ENCODE results near the gene SNF8.

Gene SNF8

DNA sequence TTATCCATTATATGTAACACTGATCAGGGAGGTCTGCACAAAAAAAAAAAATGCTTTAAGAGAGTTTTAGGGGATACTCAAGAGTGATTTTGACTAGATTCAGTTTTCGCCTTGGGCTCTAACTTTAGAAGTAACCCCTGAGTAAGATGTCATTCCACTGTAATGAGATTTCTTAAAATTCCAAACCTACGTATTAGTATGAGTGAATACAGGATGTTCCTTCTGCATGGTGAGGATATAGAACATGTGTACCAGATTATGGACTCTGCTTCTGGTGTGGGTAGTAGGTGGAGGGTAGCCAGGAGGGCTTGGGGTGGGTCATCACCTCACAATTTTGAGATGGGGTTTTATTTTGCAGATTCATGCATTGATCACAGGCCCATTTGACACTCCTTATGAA is 32.2 kb downstream of the SNF8 start:
- peaks cover 83% of the 10 kb centered on the region for H3K4me1 Mint-ChIP-seq (ENCODE audit: low read depth)
- H3K27me3 Mint-ChIP-seq = no peaks in the 10 kb centered on the region
- peak overlapping the region; percentile 91 for H3K4me3 Mint-ChIP-seq
- H3K9me3 Mint-ChIP-seq = no peaks in the 10 kb centered on the region
- peaks cover 88% of the 10 kb centered on the region for H3K36me3 Mint-ChIP-seq (ENCODE audit: low read depth)
- H3K27ac Mint-ChIP-seq = peak overlapping the region; percentile 95
- no peak for DNase-seq

GRCh38 chr17:48910370-48910769 is 34.3 kb downstream of the SNF8 start:
- H3K36me3 Mint-ChIP-seq (ENCODE audit: low read depth) = peaks cover 69% of the 10 kb centered on the region
- peak overlapping the region; percentile 95 for H3K27ac Mint-ChIP-seq

GRCh38 chr17:48909783-48910182 is 34.9 kb downstream of the SNF8 start:
- Mint-ChIP-seq H3K36me3 (ENCODE audit: low read depth) (peaks cover 63% of the 10 kb centered on the region), H3K9me3 (no peaks in the 10 kb centered on the region), H3K4me3 (peak overlapping the region; percentile 91), H3K27ac (peak overlapping the region; percentile 95), H3K4me1 (ENCODE audit: low read depth) (peaks cover 65% of the 10 kb centered on the region), H3K27me3 (no peaks in the 10 kb centered on the region)
- DNase-seq = no peak

More at GRCh38 chr17:48910370-48910769, 34.3 kb downstream of the SNF8 start:
- H3K4me1 Mint-ChIP-seq (ENCODE audit: low read depth) = peaks cover 69% of the 10 kb centered on the region
- DNase-seq = no peak
- no peaks in the 10 kb centered on the region for H3K27me3 Mint-ChIP-seq
- H3K9me3 Mint-ChIP-seq = no peaks in the 10 kb centered on the region
- peak overlapping the region; percentile 91 for H3K4me3 Mint-ChIP-seq

DNA sequence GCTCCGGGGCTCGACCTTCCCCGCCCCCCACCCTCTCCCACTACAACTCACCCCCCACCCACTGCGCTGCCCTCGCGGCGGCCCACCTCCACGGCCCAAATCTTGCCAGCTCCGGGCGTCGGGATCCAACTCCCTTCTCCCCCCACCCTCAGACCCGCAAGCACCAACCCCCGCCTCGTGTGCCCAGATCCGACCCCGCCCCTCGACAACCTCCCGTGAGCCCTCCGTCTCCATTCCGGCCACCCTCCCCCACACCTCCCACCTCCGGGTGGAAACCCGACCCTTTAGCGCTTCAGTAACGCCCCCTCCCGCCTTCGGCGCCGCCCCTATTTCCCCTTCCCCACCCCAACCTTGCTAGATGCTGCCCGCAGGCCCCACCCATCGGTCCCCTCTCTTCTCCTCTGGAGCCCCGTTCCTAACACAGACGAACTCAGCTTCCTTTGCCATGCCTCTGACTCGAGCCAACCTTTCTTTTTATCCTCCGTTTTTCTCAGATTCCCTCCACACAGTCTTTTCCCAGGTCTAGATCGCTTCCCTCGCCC is 35.7 kb downstream of the SNF8 start:
- H3K9me3 Mint-ChIP-seq = no peaks in the 10 kb centered on the region
- H3K4me3 Mint-ChIP-seq = peak overlapping the region; percentile 91
- H3K36me3 Mint-ChIP-seq (ENCODE audit: low read depth) = peaks cover 54% of the 10 kb centered on the region
- H3K27me3 Mint-ChIP-seq = no peaks in the 10 kb centered on the region
- H3K27ac Mint-ChIP-seq = peak overlapping the region; percentile 95
- peak; percentile 93 for DNase-seq
- H3K4me1 Mint-ChIP-seq (ENCODE audit: low read depth) = peaks cover 56% of the 10 kb centered on the region

- peaks cover 50% of the 10 kb centered on the region for H3K4me1 Mint-ChIP-seq (ENCODE audit: low read depth)
- peak within 1 kb of the TSS; percentile 91 for H3K4me3 Mint-ChIP-seq
- no peaks in the 10 kb centered on the region for H3K27me3 Mint-ChIP-seq
- H3K27ac Mint-ChIP-seq = peak within 1 kb of the TSS; percentile 95
- H3K9me3 Mint-ChIP-seq = no peaks in the 10 kb centered on the region
- peaks cover 47% of the 10 kb centered on the region for H3K36me3 Mint-ChIP-seq (ENCODE audit: low read depth)
- DNase-seq = peak; percentile 93
Observed at GRCh38 chr17:48908047-48908843, 36.4 kb downstream of the SNF8 start, which contains the start of gene UBE2Z. Gene UBE2Z, plus strand, starts transcription at chr17:48908407. Its CDS starts 97 bp downstream, at chr17:48908504.

DNA sequence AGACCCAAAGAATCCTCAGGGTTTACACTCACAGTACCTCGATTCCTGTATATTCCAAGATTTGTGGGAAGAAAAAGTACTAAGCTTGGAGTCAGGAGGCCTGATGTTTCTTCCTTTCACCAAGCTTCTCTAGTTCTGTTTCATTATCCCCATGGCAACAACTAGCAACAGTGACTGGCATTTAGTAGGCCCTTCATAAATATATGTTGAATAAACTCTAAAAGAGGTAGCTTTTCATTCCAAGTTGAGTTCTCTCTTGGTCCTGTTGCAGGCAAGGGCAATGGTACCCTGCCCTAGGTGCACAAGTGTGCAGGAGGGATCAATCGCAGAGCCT is 37.0 kb downstream of the SNF8 start:
- Mint-ChIP-seq H3K4me1 (ENCODE audit: low read depth) (peaks cover 44% of the 10 kb centered on the region), H3K27me3 (no peaks in the 10 kb centered on the region), H3K36me3 (ENCODE audit: low read depth) (peaks cover 42% of the 10 kb centered on the region), H3K27ac (peak overlapping the region; percentile 95), H3K9me3 (no peaks in the 10 kb centered on the region), H3K4me3 (peak overlapping the region; percentile 91)
- no peak for DNase-seq

- no peaks in the 10 kb centered on the region for H3K27me3 Mint-ChIP-seq
Observed at GRCh38 chr17:48905987-48906515, 38.6 kb downstream of the SNF8 start.

DNA sequence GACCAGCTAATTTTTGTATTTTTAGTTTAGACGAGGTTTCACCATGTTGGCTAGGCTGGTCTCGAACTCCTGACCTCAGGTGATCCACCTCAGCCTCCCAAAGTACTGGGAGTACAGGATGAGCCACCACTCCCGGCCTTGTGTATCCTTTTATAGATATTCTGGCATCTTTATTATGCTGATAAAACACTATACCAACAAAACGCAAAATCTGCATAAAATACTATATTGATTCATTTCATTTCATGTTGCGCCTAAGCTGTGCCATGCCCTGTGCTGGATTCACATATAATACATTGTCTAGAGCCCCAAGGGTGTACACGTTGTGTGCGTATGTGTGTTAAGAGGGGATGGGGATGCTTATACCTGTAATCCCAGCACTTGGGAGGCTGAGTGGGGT is 40.2 kb downstream of the SNF8 start:
- Mint-ChIP-seq H3K9me3 (no peaks in the 10 kb centered on the region), H3K36me3 (ENCODE audit: low read depth) (peaks cover 12% of the 10 kb centered on the region), H3K27ac (no peak overlapping the region), H3K27me3 (no peaks in the 10 kb centered on the region), H3K4me3 (no peak overlapping the region), H3K4me1 (ENCODE audit: low read depth) (peaks cover 12% of the 10 kb centered on the region)
- no peak for DNase-seq

More at GRCh38 chr17:48905987-48906515, 38.6 kb downstream of the SNF8 start:
- H3K36me3 Mint-ChIP-seq (ENCODE audit: low read depth) = peaks cover 25% of the 10 kb centered on the region
- H3K4me3 Mint-ChIP-seq = no peak overlapping the region
- H3K4me1 Mint-ChIP-seq (ENCODE audit: low read depth) = peaks cover 28% of the 10 kb centered on the region
- DNase-seq = no peak
- H3K9me3 Mint-ChIP-seq = no peaks in the 10 kb centered on the region
- H3K27ac Mint-ChIP-seq = no peak overlapping the region

- H3K4me1 Mint-ChIP-seq (ENCODE audit: low read depth) = peaks cover 11% of the 10 kb centered on the region
- DNase-seq = no peak
- H3K27ac Mint-ChIP-seq = no peak overlapping the region
- no peaks in the 10 kb centered on the region for H3K9me3 Mint-ChIP-seq
- H3K4me3 Mint-ChIP-seq = no peak overlapping the region
- H3K36me3 Mint-ChIP-seq (ENCODE audit: low read depth) = peaks cover 14% of the 10 kb centered on the region
- H3K27me3 Mint-ChIP-seq = no peaks in the 10 kb centered on the region
Observed at GRCh38 chr17:48903401-48903800, 41.2 kb downstream of the SNF8 start.

DNA sequence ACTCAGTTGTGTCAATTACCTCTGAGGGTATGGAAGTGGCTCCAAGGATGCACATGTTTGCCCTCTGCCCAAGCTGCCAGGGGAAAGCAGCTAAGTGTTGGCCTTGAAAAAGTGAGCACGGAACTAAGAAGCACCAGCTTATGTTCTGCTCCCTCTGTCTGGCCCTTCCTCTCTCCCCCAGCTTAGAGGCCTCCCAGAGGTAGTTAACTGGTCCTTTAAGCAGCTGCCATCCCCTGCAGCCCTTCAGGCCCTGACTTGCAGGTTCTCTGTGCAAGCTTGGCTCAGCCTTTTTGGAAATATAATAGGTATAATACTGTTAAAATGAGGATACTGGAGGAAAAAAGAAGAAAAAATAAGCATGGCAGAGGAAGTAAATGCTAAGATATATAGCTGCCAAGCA is 43.4 kb downstream of the SNF8 start:
- H3K27ac Mint-ChIP-seq = no peak overlapping the region
- H3K4me1 Mint-ChIP-seq (ENCODE audit: low read depth) = peaks cover 13% of the 10 kb centered on the region
- H3K27me3 Mint-ChIP-seq = no peaks in the 10 kb centered on the region

GRCh38 chr17:48894886-48895285 is 49.8 kb downstream of the SNF8 start:
- Mint-ChIP-seq H3K4me3 (no peak overlapping the region), H3K27me3 (no peaks in the 10 kb centered on the region), H3K27ac (peak overlapping the region; percentile 76), H3K4me1 (ENCODE audit: low read depth) (peaks cover 52% of the 10 kb centered on the region), H3K9me3 (no peaks in the 10 kb centered on the region), H3K36me3 (ENCODE audit: low read depth) (peaks cover 70% of the 10 kb centered on the region)
- no peak for DNase-seq

More for the DNA sequence above, 43.4 kb downstream of the SNF8 start:
- DNase-seq = no peak
- Mint-ChIP-seq H3K9me3 (no peaks in the 10 kb centered on the region), H3K36me3 (ENCODE audit: low read depth) (peaks cover 29% of the 10 kb centered on the region), H3K4me3 (no peak overlapping the region)

DNA sequence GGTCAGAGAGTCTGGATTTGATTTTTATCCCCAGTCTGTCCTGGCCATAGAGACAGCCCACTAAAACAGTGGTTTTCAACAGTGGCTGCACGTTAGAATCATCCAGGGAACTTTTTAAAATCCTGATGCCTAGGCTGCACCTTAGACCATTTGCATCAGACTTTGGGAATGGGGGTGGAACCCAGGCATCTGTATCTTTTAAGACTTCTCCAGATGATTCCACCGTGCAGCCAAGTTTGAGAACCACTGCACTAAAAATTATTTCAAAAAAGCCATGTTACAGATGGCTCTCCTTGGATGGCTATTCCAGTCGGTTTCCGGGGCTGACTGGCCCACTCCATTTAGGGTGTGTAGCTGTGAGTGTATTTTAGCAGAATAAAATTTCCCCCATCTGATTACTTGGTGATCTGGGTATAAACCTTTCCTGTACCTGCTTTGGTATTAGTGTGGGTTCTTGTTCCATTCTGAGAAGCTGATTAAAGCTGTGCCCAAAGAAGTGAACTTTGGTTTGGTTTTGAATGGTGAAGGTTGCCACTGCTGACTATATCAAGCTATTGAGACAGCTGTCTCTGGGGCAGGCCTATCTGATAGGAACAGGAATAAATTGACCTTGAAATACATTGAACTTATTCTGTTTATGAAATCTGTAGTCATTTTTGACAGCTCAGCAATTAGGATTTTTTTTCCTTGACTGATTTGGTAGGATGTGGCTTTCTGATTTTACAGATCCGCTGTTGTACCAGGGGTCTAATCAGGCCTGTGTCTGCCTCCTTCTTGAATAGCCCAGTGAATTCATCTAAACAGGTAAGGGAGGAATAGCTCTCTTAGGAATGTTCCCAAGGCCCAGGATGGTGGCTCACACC is 50.8 kb downstream of the SNF8 start:
- Mint-ChIP-seq H3K4me3 (peak overlapping the region; percentile 93), H3K36me3 (ENCODE audit: low read depth) (peaks cover 65% of the 10 kb centered on the region)

DNA sequence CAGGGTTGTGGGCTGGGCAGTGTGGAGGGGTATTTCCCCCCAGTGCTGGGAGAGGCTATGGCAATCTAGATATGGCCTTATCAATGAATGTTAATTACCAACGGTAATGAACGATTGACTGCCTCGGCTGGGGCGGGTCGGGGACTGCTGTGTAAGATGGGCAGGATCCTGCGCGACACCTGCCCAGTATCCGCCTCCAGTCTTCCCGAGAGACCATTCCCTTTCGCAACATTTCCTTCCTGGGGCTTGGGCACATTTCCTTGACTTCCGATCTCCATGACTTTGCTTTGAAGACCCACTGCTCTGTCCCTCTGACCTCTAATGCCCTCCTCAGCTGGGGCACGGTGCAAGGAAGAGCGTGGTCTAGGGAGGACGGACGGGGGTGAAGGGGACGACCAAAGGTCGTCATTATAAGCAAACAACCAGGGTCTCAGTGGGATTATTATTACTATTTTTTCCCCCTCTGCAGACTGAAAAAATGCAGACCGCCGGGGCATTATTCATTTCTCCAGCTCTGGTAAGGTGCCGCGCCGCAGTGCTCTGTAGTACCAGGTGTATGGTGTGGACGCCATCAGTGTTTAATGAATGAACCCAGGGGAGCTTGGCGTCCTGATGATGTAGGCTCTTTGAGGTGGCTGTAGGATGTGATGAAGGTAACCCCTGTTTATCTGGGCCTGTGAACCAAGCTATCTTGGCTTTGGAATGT is 51.5 kb downstream of the SNF8 start:
- DNase-seq = no peak
- peak overlapping the region; percentile 96 for H3K27ac Mint-ChIP-seq
- H3K4me1 Mint-ChIP-seq (ENCODE audit: low read depth) = peaks cover 49% of the 10 kb centered on the region
- no peaks in the 10 kb centered on the region for H3K9me3 Mint-ChIP-seq
- no peaks in the 10 kb centered on the region for H3K27me3 Mint-ChIP-seq
- H3K36me3 Mint-ChIP-seq (ENCODE audit: low read depth) = peaks cover 59% of the 10 kb centered on the region
- peak overlapping the region; percentile 93 for H3K4me3 Mint-ChIP-seq

More for the DNA sequence above, 50.8 kb downstream of the SNF8 start:
- no peak for DNase-seq
- H3K27ac Mint-ChIP-seq = peak overlapping the region; percentile 96
- no peaks in the 10 kb centered on the region for H3K27me3 Mint-ChIP-seq
- peaks cover 52% of the 10 kb centered on the region for H3K4me1 Mint-ChIP-seq (ENCODE audit: low read depth)
- H3K9me3 Mint-ChIP-seq = no peaks in the 10 kb centered on the region

GRCh38 chr17:48890086-48890485 is 54.6 kb downstream of the SNF8 start:
- Mint-ChIP-seq H3K27ac (no peak overlapping the region), H3K4me1 (ENCODE audit: low read depth) (peaks cover 32% of the 10 kb centered on the region), H3K36me3 (ENCODE audit: low read depth) (peaks cover 29% of the 10 kb centered on the region), H3K9me3 (no peaks in the 10 kb centered on the region), H3K27me3 (no peaks in the 10 kb centered on the region), H3K4me3 (no peak overlapping the region)
- DNase-seq = no peak

Data from activated T-cell treated with anti-CD3 and anti-CD28 coated beads, Interleukin-2, amount 50 U/mL, for 24 hours (primary cell).